Cardiac muscle cell (in vitro differentiated cells and primary cell): Measurements from ENCODE around the gene TCF7L1. TPM values are rescaled to one million over a fixed set of nuclear protein-coding genes. Genes with fewer than 3 reads are reported as not detected.
A peak's percentile ranks its signal among the peaks of the same experiment; 100 is the strongest.

Experiments used
- DNase-seq, 2 donors: peaks; one replicate each; pipeline versions ENCODE4 v3.0.0 to v3.0.0-alpha.2; 2010 to 2017; ENCODE audit warnings: low read depth in 1 of 2, low spot score in 1 of 2
- H3K27ac ChIP-seq: fragments of 200-600 bp; sonication (generic); 2 replicates; pipeline ENCODE4 v1.5.1; 2016
- H3K27me3 ChIP-seq: fragments of 200-600 bp; sonication (generic); 2 replicates; pipeline ENCODE4 v1.6.0; 2016; ENCODE audit warnings: control low read depth
- H3K36me3 ChIP-seq: fragments of 200-600 bp; sonication (generic); 2 replicates; pipeline ENCODE4 v1.5.1; 2016; ENCODE audit warnings: control low read depth
- H3K4me1 ChIP-seq: fragments of 200-600 bp; sonication (generic); 2 replicates; pipeline ENCODE4 v1.8.1; 2017; ENCODE audit warnings: low read depth, mild to moderate bottlenecking, mixed run types
- H3K4me3 ChIP-seq: fragments of 200-600 bp; sonication (generic); 2 replicates; pipeline ENCODE4 v1.5.1; 2016; ENCODE audit warnings: mild to moderate bottlenecking
- H3K9me3 ChIP-seq: fragments of 200-600 bp; sonication (generic); 2 replicates; pipeline ENCODE4 v1.5.1; 2017; ENCODE audit warnings: low read depth, mild to moderate bottlenecking, control low read depth
- polyA plus RNA-seq: library from polyadenylated mRNA; unstranded; fragments of >200 nt; fragmentation: Nextera tagmentation; extraction: Ambion mirVana; gene quantifications from 2 replicates; pipeline ENCODE4 v1.2.1, GENCODE V29; 2016
- total RNA-seq: library from RNA; depleted of rRNA; stranded (reverse); fragments of >200 nt; gene quantifications from 2 replicates; pipeline ENCODE4 v1.2.3, GENCODE V29; 2016
- TF ChIP-seq, protein P1 (sequence below): IDR thresholded peaks from 2 replicates; pipeline ENCODE4 v1.5.1; 2012; ENCODE audit warnings: low read depth, mild to moderate bottlenecking, low read length

Gene TCF7L1
- total and polyA plus RNA-seq, 2 experiments from 2014 or later: 5.3 to 10.0 TPM

DNA sequence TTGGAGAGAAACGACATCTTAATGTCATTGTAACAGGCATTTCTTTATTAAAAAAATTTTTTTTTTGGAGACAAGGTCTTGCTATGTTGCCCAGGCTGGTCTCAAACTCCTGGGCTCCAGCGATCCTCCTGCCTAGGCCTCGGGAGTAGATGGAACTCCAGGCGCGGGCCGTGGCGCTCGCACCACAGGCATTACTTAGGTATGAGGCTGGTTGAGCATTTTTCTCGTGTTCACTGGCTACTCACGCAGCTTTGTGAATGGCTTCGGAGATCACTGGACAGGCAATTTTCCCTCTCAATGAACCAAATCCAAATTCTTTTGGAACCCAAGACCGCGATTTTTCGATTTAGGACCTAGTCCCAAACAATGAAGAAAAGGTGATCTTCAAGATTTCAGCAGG lies 795 bp upstream of the TCF7L1 start:
- peak in 1 of 2 donors; percentile 29 for DNase-seq
- Histone ChIP-seq H3K27ac (no peak overlapping the region), H3K36me3 (no peaks in the 10 kb centered on the region), H3K9me3 (no peaks in the 10 kb centered on the region), H3K4me3 (peak overlapping the region; percentile 65), H3K27me3 (peaks cover 8% of the 10 kb centered on the region), H3K4me1 (peaks cover 7% of the 10 kb centered on the region)
- TF ChIP-seq, protein P1, sequence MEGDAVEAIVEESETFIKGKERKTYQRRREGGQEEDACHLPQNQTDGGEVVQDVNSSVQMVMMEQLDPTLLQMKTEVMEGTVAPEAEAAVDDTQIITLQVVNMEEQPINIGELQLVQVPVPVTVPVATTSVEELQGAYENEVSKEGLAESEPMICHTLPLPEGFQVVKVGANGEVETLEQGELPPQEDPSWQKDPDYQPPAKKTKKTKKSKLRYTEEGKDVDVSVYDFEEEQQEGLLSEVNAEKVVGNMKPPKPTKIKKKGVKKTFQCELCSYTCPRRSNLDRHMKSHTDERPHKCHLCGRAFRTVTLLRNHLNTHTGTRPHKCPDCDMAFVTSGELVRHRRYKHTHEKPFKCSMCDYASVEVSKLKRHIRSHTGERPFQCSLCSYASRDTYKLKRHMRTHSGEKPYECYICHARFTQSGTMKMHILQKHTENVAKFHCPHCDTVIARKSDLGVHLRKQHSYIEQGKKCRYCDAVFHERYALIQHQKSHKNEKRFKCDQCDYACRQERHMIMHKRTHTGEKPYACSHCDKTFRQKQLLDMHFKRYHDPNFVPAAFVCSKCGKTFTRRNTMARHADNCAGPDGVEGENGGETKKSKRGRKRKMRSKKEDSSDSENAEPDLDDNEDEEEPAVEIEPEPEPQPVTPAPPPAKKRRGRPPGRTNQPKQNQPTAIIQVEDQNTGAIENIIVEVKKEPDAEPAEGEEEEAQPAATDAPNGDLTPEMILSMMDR: no peak

DNA sequence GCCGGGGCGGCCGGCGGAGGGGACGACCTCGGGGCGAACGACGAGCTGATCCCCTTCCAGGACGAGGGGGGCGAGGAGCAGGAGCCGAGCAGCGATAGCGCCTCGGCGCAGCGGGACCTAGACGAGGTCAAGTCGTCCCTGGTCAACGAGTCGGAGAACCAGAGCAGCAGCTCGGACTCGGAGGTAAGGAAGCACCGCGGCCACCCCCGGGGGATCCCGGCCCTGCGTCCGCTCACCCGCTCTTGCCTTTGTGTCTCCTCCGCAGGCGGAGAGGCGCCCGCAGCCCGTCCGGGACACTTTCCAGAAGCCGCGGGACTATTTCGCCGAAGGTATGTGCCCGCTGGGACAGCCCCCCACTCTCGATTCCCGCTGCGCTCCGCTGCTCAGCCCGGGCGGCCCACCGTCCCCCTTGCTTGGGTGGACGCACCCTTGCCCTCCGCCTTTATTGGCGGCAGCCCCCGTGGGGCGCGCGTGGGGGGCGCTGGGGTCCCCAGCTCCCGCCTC lies 611 bp downstream of the TCF7L1 start:
- Histone ChIP-seq H3K9me3 (no peaks in the 10 kb centered on the region), H3K27me3 (peaks cover 8% of the 10 kb centered on the region), H3K27ac (peak overlapping the region; percentile 56), H3K4me3 (peak overlapping the region; percentile 57), H3K4me1 (peaks cover 14% of the 10 kb centered on the region), H3K36me3 (no peaks in the 10 kb centered on the region)
- peak; percentile 64 to 74 for DNase-seq
- TF ChIP-seq, protein P1: no peak

DNA sequence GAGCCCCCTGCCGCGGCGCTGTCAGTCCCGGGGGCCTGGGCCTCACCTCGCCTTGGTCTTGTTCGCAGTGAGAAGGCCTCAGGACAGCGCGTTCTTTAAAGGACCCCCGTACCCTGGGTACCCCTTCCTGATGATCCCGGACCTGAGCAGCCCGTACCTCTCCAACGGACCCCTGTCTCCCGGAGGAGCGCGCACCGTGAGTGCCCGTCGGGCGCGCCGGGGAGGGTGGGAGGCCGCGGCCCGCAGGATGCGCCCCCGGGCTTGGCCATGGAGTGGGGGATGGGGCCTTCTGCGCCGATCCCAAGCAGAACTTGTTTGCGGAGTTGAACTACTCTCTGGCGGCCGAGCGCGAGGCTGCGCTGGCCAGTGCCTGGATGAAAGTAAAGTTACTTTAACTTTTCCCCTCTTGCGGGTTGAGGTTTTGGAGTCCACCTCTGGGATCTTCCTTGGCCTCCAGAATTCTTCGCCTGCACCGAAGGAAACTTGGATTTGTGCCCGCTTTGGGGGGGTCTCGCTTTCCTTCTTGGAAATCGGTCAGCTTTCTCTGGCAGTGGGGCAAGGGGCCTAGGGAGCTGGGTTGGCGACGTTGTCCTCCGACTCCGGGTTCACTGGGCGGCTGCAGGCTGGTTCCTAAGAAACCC lies 1.2 kb downstream of the TCF7L1 start:
- peak; percentile 71 to 76 for DNase-seq
- Histone ChIP-seq H3K27ac (no peak overlapping the region), H3K4me3 (peak overlapping the region; percentile 57), H3K4me1 (peaks cover 14% of the 10 kb centered on the region), H3K36me3 (no peaks in the 10 kb centered on the region), H3K27me3 (peaks cover 8% of the 10 kb centered on the region), H3K9me3 (no peaks in the 10 kb centered on the region)
- TF ChIP-seq, protein P1: no peak

DNA sequence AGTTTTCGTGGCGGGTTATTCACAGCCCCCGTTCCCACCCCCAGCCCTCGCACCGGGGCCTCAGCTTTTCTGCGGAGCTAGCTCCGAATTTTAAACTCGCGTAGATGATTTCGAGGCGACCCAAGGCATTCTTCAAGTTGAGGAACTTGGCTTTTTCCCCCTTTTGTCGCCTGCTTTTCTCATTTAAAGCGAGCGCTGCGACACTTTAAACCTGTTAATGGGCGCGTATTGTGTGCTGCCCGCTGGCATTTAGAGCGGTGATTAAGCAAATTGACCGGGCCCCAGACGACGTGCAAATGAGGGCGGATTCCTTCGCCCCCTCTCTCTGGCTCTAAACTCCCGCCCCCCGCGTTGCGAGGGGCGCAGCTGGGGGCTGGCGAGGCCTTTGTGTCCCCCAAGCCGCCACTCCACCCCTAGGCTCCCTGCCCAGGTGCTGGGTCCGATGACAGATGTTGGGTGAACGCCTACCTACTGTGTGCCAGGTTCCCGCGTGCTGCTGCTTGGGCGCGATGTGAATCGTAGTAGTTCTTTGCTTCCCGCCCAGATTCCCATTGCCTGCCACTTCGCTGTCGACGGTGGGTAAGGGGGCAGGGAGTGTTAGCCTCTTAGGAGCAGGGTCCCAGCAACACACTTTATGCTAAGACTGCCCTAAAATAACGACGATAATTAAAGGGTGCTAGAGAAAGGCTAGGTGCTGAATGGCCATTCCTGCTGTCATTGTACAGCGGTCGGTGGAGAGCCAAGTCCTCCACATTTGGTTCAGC lies 1.9 kb downstream of the TCF7L1 start:
- peak in 1 of 2 donors; percentile 19 for DNase-seq
- H3K9me3 ChIP-seq: no peaks in the 10 kb centered on the region
- TF ChIP-seq, protein P1: no peak
- H3K36me3 ChIP-seq: no peaks in the 10 kb centered on the region
- peaks cover 8% of the 10 kb centered on the region for H3K27me3 ChIP-seq
- peak overlapping the region; percentile 57 for H3K4me3 ChIP-seq
- peaks cover 14% of the 10 kb centered on the region for H3K4me1 ChIP-seq
- H3K27ac ChIP-seq: no peak overlapping the region

DNA sequence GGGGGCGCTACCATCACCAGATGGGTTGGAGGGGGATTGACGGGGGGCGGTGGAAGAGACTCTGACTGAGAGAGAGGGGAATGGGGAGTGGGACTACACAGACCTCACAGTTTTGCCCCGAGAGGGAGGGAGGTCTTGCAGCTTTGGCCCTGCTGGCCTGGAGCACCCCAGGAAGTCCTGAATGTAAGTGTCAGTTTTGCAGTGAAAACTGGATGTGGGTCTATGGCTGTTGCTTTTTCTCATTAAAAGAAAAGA lies 2.4 kb downstream of the TCF7L1 start:
- no peaks in the 10 kb centered on the region for H3K36me3 ChIP-seq
- TF ChIP-seq, protein P1: no peak
- H3K9me3 ChIP-seq: no peaks in the 10 kb centered on the region
- DNase-seq: no peak
- H3K4me3 ChIP-seq: no peak overlapping the region
- H3K4me1 ChIP-seq: peaks cover 14% of the 10 kb centered on the region
- H3K27ac ChIP-seq: no peak overlapping the region
- H3K27me3 ChIP-seq: peaks cover 8% of the 10 kb centered on the region
